Neural crest cell (in vitro differentiated cells): ENCODE measurements around the gene VWA5B2. TPM values are rescaled to one million over a fixed set of nuclear protein-coding genes. Genes with fewer than 3 reads are reported as not detected.

ENCODE experiments used
- DNase-seq: peaks from one replicate; pipeline ENCODE4 v3.0.0; 2021; ENCODE audit warnings: low read depth, mixed read lengths, low spot score
- H3K27ac Mint-ChIP-seq: one replicate; pipeline ENCODE4 v1.8.0; 2021; ENCODE audit warnings: mild to moderate bottlenecking, mixed read lengths; ENCODE audit not compliant: unreplicated experiment
- H3K27me3 Mint-ChIP-seq: 2 replicates; pipeline ENCODE4 v1.8.0; 2021; ENCODE audit warnings: low read depth, mild to moderate bottlenecking, mixed read lengths
- H3K36me3 Mint-ChIP-seq: 2 replicates; pipeline ENCODE4 v1.8.0; 2021; ENCODE audit warnings: low read depth, mild to moderate bottlenecking, mixed read lengths
- H3K4me1 Mint-ChIP-seq: 2 replicates; pipeline ENCODE4 v1.8.0; 2021; ENCODE audit warnings: mixed read lengths
- H3K4me3 Mint-ChIP-seq: one replicate; pipeline ENCODE4 v1.8.0; 2021; ENCODE audit warnings: mild to moderate bottlenecking, mixed read lengths
- H3K9me3 Mint-ChIP-seq: 2 replicates; pipeline ENCODE4 v1.8.0; 2021; ENCODE audit warnings: mixed read lengths
- total RNA-seq: library from RNA; stranded (reverse); gene quantifications from 2 replicates; pipeline ENCODE4 v1.2.1, GENCODE V29; 2021
- TF ChIP-seq, protein P1 (sequence below): fragments of 200-600 bp; sonication (generic); conservative IDR thresholded peaks from 2 replicates; pipeline ENCODE4 v1.5.0; 2021; ENCODE audit warnings: antibody characterized with exemption, mild to moderate bottlenecking

Gene VWA5B2
- total RNA-seq, 1 donor from 2014 or later = 0.56 TPM

DNA sequence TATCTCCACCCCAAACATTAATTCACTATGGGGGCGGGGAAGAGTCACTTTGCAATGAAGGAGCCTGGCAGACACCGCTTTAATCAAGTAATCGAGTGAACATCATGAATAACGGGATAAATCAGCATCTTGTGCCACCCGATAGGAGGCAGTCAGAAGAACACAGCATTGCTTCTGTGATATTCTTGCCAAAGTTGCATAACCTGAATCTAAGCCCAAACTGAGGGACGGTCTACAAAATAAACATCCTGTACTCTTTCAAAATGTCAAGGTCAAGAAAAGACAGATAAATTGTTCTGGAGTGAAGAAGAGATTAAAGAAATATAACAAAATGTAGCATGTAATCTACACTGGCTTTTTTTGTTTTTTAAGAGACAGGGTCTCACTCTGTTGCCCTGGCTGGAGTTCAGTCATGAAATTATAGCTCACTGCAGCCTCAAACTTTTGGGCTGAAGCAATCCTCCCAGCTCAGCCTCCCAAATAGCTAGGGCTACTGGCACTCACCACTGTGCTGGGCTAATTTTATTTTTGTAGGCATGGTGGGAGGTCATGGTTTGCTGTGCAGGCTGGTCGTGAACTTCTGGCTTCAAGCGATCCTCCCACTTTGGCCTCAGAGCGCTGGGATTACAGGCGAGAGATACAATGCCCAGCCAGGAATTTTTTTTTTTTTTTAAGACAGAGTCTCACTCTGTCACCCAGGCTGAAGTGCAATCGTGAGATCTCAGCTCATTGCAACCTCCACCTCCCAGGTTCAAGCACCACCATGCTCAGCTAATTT is 20.1 kb upstream of the VWA5B2 start:
- H3K36me3 Mint-ChIP-seq = no peaks in the 10 kb centered on the region
- peaks cover 47% of the 10 kb centered on the region for H3K27me3 Mint-ChIP-seq
- TF ChIP-seq, protein P1, sequence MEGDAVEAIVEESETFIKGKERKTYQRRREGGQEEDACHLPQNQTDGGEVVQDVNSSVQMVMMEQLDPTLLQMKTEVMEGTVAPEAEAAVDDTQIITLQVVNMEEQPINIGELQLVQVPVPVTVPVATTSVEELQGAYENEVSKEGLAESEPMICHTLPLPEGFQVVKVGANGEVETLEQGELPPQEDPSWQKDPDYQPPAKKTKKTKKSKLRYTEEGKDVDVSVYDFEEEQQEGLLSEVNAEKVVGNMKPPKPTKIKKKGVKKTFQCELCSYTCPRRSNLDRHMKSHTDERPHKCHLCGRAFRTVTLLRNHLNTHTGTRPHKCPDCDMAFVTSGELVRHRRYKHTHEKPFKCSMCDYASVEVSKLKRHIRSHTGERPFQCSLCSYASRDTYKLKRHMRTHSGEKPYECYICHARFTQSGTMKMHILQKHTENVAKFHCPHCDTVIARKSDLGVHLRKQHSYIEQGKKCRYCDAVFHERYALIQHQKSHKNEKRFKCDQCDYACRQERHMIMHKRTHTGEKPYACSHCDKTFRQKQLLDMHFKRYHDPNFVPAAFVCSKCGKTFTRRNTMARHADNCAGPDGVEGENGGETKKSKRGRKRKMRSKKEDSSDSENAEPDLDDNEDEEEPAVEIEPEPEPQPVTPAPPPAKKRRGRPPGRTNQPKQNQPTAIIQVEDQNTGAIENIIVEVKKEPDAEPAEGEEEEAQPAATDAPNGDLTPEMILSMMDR = no peak
- no peak overlapping the region for H3K4me3 Mint-ChIP-seq
- no peaks in the 10 kb centered on the region for H3K4me1 Mint-ChIP-seq
- no peaks in the 10 kb centered on the region for H3K9me3 Mint-ChIP-seq
- no peak for DNase-seq
- H3K27ac Mint-ChIP-seq = no peak overlapping the region

DNA sequence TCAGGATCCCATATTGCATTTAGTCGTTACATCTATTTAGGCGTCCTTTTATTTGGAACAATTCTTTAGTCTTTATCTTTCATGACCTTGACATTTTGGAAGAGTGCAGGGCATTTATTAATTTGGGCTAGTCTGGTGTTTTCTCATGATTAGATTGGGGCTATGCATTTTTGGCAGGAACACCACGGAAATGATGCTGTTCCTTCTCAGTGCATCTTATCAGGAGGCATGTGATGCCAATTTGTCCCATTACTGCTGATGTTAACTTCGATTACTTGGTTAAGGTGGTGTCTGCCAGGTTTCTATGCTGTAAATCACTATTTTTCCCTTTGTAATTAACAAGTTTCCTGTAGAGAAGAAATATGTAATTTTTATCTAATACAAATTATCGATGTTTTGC is 18.1 kb upstream of the VWA5B2 start:
- no peak overlapping the region for H3K27ac Mint-ChIP-seq
- peaks cover 46% of the 10 kb centered on the region for H3K27me3 Mint-ChIP-seq
- DNase-seq = no peak
- H3K9me3 Mint-ChIP-seq = no peaks in the 10 kb centered on the region
- TF ChIP-seq, protein P1 = no peak
- H3K36me3 Mint-ChIP-seq = no peaks in the 10 kb centered on the region
- no peak overlapping the region for H3K4me3 Mint-ChIP-seq
- H3K4me1 Mint-ChIP-seq = no peaks in the 10 kb centered on the region

DNA sequence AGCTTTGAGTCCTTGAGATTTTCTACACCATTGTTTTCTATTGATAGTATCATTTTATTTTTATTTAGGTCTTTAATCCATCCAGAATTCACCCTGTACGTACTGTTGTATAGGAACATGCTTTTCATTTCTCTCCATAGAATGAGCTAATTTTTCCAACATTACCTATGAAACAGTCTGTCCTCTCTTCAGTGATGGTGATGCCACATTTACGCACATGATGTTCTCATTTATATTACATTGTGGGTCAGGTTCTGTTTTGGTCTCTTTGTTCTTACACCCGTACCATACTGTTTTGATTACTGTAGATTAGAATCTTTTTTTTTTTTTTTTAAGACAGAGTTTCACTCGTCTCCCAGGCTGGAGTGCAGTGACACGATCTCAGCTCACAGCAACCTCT is 17.7 kb upstream of the VWA5B2 start:
- DNase-seq = no peak
- Mint-ChIP-seq H3K4me1 (no peaks in the 10 kb centered on the region), H3K4me3 (no peak overlapping the region), H3K27ac (no peak overlapping the region), H3K27me3 (peaks cover 42% of the 10 kb centered on the region), H3K36me3 (no peaks in the 10 kb centered on the region), H3K9me3 (no peaks in the 10 kb centered on the region)
- TF ChIP-seq, protein P1 = no peak

DNA sequence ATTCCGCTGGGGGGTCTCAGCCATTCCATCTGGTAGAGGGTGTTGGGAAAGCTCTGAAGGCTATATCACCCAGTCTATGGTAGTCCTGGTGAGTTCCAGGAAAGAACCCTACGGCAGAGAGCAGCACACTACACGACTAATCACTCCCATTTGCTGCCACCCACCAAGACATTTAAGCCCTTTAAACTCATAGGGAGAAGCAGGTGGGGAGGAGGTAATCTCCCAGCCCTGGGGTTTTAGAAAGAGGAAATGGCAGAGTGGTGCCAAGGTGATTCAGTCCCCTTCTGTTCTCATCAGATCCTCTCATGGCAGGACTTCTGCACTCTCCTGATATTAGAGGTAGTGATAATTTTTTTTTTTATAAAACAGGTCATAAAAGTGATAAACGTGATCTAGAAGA is 10.6 kb upstream of the VWA5B2 start:
- H3K36me3 Mint-ChIP-seq = no peaks in the 10 kb centered on the region
- TF ChIP-seq, protein P1 = no peak
- H3K4me3 Mint-ChIP-seq = no peak overlapping the region
- no peak for DNase-seq
- H3K27me3 Mint-ChIP-seq = peaks cover 38% of the 10 kb centered on the region
- no peak overlapping the region for H3K27ac Mint-ChIP-seq
- no peaks in the 10 kb centered on the region for H3K4me1 Mint-ChIP-seq
- H3K9me3 Mint-ChIP-seq = no peaks in the 10 kb centered on the region

DNA sequence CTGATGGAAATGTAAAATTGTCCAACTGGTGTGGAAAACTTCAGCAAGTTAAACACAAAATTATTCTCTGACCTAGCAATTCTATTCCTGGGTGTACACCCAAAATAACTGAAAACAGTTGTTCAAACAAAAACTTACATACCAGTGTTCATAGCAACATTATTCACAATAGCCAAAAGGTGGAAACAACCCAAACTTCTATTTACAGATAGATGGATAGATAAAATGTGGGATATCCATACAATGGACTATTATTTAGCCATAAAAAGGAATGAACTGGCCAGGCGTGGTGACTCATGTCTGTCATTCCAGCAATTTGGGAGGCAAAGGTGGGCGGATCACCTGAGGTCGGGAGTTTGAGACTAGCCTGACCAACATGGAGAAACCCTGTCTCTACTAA is 6.9 kb upstream of the VWA5B2 start:
- Mint-ChIP-seq H3K36me3 (no peaks in the 10 kb centered on the region), H3K9me3 (no peaks in the 10 kb centered on the region), H3K4me1 (no peaks in the 10 kb centered on the region), H3K27me3 (peaks cover 67% of the 10 kb centered on the region), H3K27ac (no peak overlapping the region), H3K4me3 (no peak overlapping the region)
- TF ChIP-seq, protein P1 = no peak
- no peak for DNase-seq
